ENCODE data around the gene ADAP1. TPM values are rescaled to one million over a fixed set of nuclear protein-coding genes. Genes with fewer than 3 reads are reported as not detected.

The ADAP1 gene
- total and polyA plus RNA-seq, 8 donors = 10.9 to 41.2 (median 14.4) TPM

DNA sequence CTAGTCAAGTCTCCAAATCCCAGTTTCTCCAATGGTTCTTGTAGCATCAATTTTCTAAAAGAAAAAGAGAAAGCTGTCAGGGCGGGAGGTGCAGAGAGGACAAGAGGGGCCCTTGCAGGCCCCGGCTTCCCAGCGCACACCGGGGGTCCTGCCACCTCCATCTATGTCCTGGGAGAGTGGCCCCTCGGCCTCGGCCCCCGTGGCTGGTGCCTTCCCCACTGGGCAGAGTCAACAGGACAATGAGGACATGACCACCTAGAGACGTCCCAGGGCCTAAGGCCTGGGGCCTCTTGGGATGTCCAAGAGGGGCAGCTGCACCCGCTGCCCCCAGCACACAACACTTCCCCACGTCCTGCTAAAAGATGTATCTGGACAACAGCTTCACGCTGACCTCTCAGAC is 14.9 kb upstream of the ADAP1 start:
- TF ChIP-seq CTCF (IDR thresholded peaks at IDR 0.05) = no peak
- 88 to 95% methylated on average over 11 of the region's 11 CpGs for WGBS, 2 donors
- Histone ChIP-seq H3K27me3 (no peaks in the 10 kb centered on the region), H3K4me1 (peaks cover 13 to 23% (median 22%) of the 10 kb centered on the region in 3 donors), H3K36me3 (peaks cover 0 to 41% (median 28%) of the 10 kb centered on the region in 3 donors), H3K27ac (no peak overlapping the region), H3K4me3 (no peak overlapping the region), H3K9me3 (no peaks in the 10 kb centered on the region)
- FAIRE-seq = no peak
- intact Hi-C loops (cut with DNase I) = no loop called here
- ATAC-seq = no peak
- DNase-seq = no peak

GRCh38 chr7:968205-969105 is 14.0 kb upstream of the ADAP1 start:
- no peak for TF ChIP-seq CTCF (IDR thresholded peaks at IDR 0.05)
- 91 to 92% methylated on average over 24 of the region's 24 CpGs for WGBS, 2 donors
- Histone ChIP-seq H3K4me3 (no peak overlapping the region), H3K36me3 (peaks cover 0 to 41% (median 28%) of the 10 kb centered on the region in 3 donors), H3K27me3 (no peaks in the 10 kb centered on the region), H3K27ac (no peak overlapping the region), H3K4me1 (peaks cover 8 to 13% (median 13%) of the 10 kb centered on the region in 3 donors), H3K9me3 (no peaks in the 10 kb centered on the region)
- intact Hi-C loops (cut with DNase I) = no loop called here
- no peak for ATAC-seq
- FAIRE-seq = no peak
- DNase-seq = peak in 1 of 6 donors; percentile 76

DNA sequence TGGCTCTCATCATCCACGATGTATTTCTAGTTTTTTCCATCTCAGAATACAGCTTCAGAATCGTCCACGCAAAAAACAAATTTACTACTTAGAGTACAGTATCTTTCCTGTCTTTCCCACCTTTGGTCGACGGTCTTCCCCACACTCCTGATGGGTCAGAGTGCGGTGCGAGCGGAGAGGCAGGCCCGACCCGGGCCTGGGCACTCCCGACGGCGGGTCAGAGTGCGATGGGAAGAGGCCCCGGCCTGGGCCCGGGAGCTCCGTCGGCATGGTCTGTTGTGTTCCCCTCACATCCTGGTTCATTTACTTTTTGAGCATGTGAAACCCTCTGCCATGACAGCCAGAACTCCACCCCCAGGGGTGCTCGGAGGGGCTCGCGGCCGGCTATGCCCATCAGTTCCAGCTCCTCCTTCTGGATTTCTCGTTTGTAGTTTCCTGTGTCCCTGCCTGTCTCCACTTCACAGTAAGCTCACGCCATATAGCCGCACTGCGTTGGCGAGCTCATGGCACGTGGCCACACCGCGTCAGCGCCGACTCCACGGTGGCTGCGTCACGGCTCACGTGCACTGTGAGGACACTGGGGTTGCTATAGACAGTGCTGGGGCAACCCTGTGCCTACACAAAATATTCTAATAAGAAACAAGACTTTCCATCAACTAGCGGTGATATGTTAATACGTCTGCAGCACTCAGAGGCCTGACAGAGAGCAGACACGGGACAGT is 13.0 kb upstream of the ADAP1 start:
- FAIRE-seq (no peak), ATAC-seq (no peak), DNase-seq (peak in 2 of 6 donors; percentile 20 to 49)
- intact Hi-C loops (cut with DNase I) = no loop called here
- H3K4me1 ChIP-seq = peaks cover 0 to 7% (median 3%) of the 10 kb centered on the region in 3 donors
- 90 to 93% methylated on average over 39 of the region's 39 CpGs for WGBS, 2 donors
- H3K4me3 ChIP-seq = no peak overlapping the region
- no peak overlapping the region for H3K27ac ChIP-seq
- H3K36me3 ChIP-seq = peaks cover 0 to 41% (median 28%) of the 10 kb centered on the region in 3 donors
- TF ChIP-seq CTCF (IDR thresholded peaks at IDR 0.05) = no peak
- H3K27me3 ChIP-seq = no peaks in the 10 kb centered on the region
- H3K9me3 ChIP-seq = no peaks in the 10 kb centered on the region

DNA sequence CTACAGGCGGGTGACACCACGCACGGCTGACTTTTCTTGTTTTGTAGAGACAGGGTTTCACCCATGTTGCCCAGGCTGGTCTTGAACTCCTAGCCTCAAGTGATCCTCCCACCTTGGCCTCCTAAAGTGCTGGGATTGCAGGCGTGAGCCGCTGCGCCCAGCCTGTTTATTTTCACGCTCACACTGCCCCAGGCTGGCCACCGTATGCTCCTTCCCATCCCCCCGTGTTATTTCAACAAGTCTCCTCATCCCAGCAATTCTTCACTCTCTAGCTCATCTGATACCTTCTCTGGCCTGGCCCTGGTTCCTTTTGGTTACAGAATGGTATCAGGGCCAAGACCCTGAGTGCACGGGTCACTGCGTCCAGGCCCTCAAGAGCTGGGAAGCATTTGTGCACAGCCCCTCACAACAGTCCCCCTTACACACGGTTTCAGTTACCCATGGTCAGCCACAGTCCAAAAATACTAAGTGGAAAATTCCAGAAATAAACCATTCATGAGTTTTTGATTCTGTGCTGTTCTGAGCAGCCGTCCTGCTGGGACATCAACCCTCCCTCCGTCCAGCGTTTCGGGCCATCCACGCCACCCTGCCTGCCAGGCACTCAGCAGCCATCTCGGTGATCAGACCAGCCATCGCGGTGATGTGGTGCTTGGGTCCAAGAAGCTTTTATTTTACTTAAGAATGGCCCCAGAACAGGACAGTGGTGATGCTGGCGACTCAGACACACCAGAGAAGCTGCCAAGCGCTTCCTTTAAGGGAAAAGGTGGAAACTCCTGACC is 12.0 kb upstream of the ADAP1 start:
- no peak for FAIRE-seq

More for the DNA sequence above, 12.0 kb upstream of the ADAP1 start:
- DNase-seq (peak in 3 of 6 donors; percentile 13 to 49 (median 43)), ATAC-seq (no peak)
- 84 to 88% methylated on average over 22 of the region's 22 CpGs for WGBS, 2 donors
- H3K4me3 ChIP-seq = no peak overlapping the region
- no peak overlapping the region for H3K27ac ChIP-seq
- no peaks in the 10 kb centered on the region for H3K27me3 ChIP-seq
- peaks cover 0 to 33% (median 24%) of the 10 kb centered on the region in 3 donors for H3K36me3 ChIP-seq
- intact Hi-C loops (cut with DNase I) = no loop called here
- no peaks in the 10 kb centered on the region for H3K4me1 ChIP-seq
- TF ChIP-seq CTCF (IDR thresholded peaks at IDR 0.05) = no peak
- no peaks in the 10 kb centered on the region for H3K9me3 ChIP-seq
